Keratinocyte (primary cell): Measurements from ENCODE around the gene MEGF10. TPM values are rescaled to one million over a fixed set of nuclear protein-coding genes. Genes with fewer than 3 reads are reported as not detected.

Experiments
- DNase-seq: peaks from one replicate; pipeline ENCODE4 v3.0.0-alpha.2; 2011; ENCODE audit warnings: low read depth, missing footprints, low spot score
- FAIRE-seq: peaks from 2 replicates; lab custom pipeline; 2011; peaks lifted over from hg19 to GRCh38; lab: Jason Lieb, UNC
- H2AFZ ChIP-seq: 2 replicates; pipeline ENCODE4 v1.6.0; 2012; ENCODE audit warnings: low read length, control low read depth, inconsistent platforms; ENCODE audit not compliant: control insufficient read depth
- H3K27ac ChIP-seq: 2 replicates; pipeline ENCODE4 v1.5.1; 2011; ENCODE audit warnings: low read length; ENCODE audit not compliant: control insufficient read depth, insufficient read depth
- H3K27me3 ChIP-seq: 3 replicates; pipeline ENCODE4 v1.6.0; 2011; ENCODE audit warnings: low read length; ENCODE audit not compliant: control insufficient read depth, insufficient read depth; ENCODE audit errors: extremely low read depth
- H3K36me3 ChIP-seq, 2 experiments: 2 replicates in 1 of 2; 3 replicates in 1 of 2; pipeline ENCODE4 v1.5.1; 2011; ENCODE audit warnings: low read length in 2 of 2, mild to moderate bottlenecking in 1 of 2; ENCODE audit not compliant: control insufficient read depth in 2 of 2, insufficient read depth in 2 of 2; ENCODE audit errors: extremely low read depth in 1 of 2
- H3K4me1 ChIP-seq: 3 replicates; pipeline ENCODE4 v1.5.1; 2011; ENCODE audit warnings: low read length; ENCODE audit not compliant: control insufficient read depth, insufficient read depth; ENCODE audit errors: extremely low read depth
- H3K4me2 ChIP-seq: 3 replicates; pipeline ENCODE4 v1.6.0; 2011; ENCODE audit warnings: low read depth, low read length; ENCODE audit not compliant: control insufficient read depth, insufficient read depth; ENCODE audit errors: extremely low read depth
- H3K4me3 ChIP-seq, 3 experiments: fragments of 200-600 bp in 1 of 3; sonication (generic) in 1 of 3; 2 replicates in 2 of 3; 3 replicates in 1 of 3; pipeline ENCODE4 v1.5.1; 2011 to 2016; ENCODE audit warnings: low read length in 3 of 3, mild to moderate bottlenecking in 3 of 3, control low read depth in 2 of 3, inconsistent platforms in 1 of 3, low read depth in 1 of 3, mixed read lengths in 1 of 3, mixed run types in 1 of 3, moderate library complexity in 1 of 3; ENCODE audit not compliant: control insufficient read depth in 2 of 3, insufficient read depth in 2 of 3; ENCODE audit errors: extremely low read depth in 1 of 3
- H3K79me2 ChIP-seq: 2 replicates; pipeline ENCODE4 v1.6.0; 2012; ENCODE audit warnings: low read length; ENCODE audit not compliant: control insufficient read depth, insufficient read depth
- H3K9ac ChIP-seq: 3 replicates; pipeline ENCODE4 v1.6.0; 2011; ENCODE audit warnings: low read length; ENCODE audit not compliant: control insufficient read depth, insufficient read depth; ENCODE audit errors: extremely low read depth
- H3K9me1 ChIP-seq: 3 replicates; pipeline ENCODE4 v1.6.0; 2011; ENCODE audit warnings: low read length; ENCODE audit not compliant: control insufficient read depth, insufficient read depth; ENCODE audit errors: extremely low read depth
- H3K9me3 ChIP-seq: 2 replicates; pipeline ENCODE4 v1.5.1; 2012; ENCODE audit warnings: low read depth, low read length; ENCODE audit not compliant: control insufficient read depth
- H4K20me1 ChIP-seq: 3 replicates; pipeline ENCODE4 v1.6.0; 2011; ENCODE audit warnings: low read length; ENCODE audit not compliant: control insufficient read depth, insufficient read depth; ENCODE audit errors: extremely low read depth
- CTCF ChIP-seq, 3 experiments: IDR thresholded peaks in 1 of 3; conservative IDR thresholded peaks in 1 of 3; optimal IDR thresholded peaks in 1 of 3; 2 replicates in 2 of 3; 3 replicates in 1 of 3; pipeline versions ENCODE3 to v1.5.1; 2011; ENCODE audit warnings: low read length in 3 of 3, mild to moderate bottlenecking in 3 of 3, moderate library complexity in 2 of 3, control low read depth in 1 of 3, inconsistent platforms in 1 of 3; ENCODE audit not compliant: insufficient read depth in 2 of 3; ENCODE audit errors: extremely low read depth in 1 of 3
- EZH2 ChIP-seq: IDR thresholded peaks from one replicate; pipeline ENCODE4 v1.6.1; 2012; ENCODE audit warnings: inconsistent platforms, mild to moderate bottlenecking, low read length, moderate library complexity
- dilution Hi-C: fragments of 300-500 bp; cut with MboI; formaldehyde crosslinking; loops from one replicate; pipeline ENCODE4 v1.7.0; 2020; ENCODE audit warnings: low sequenced_read_pairs; ENCODE audit not compliant: extremely low pct_ligation_motif_present
- polyA plus RNA-seq, 5 experiments: library from polyadenylated mRNA; depleted of rRNA in 3 of 5; stranded (reverse) in 3 of 5; stranded (forward) in 1 of 5; unstranded in 1 of 5; fragments of >200 nt; gene quantifications; 1 replicate in 1 of 5; 2 replicates in 3 of 5; 3 replicates in 1 of 5; pipeline versions ENCODE4 v1.2.1 to v1.2.3, GENCODE V29; 2011 to 2012; ENCODE audit warnings: missing spikeins in 2 of 5, low read depth in 1 of 5, low replicate concordance in 1 of 5

MEGF10 gene
- polyA plus RNA-seq, 1 donor (not counting 4 experiments of a cell fraction or from before 2014, with no cell fraction given) = not detected

GRCh38 chr5:127298656-127299055 lies 8.1 kb downstream of the MEGF10 start:
- no peaks in the 10 kb centered on the region for H3K9me1 ChIP-seq
- no peak overlapping the region for H2AFZ ChIP-seq
- no peak overlapping the region for H3K4me3 ChIP-seq
- no peak overlapping the region for H3K27ac ChIP-seq
- no peak for FAIRE-seq
- peaks cover 4% of the 10 kb centered on the region for H3K4me1 ChIP-seq
- no peaks in the 10 kb centered on the region for H3K79me2 ChIP-seq
- H3K4me2 ChIP-seq = no peak overlapping the region
- TF ChIP-seq CTCF (optimal IDR thresholded peaks at IDR 0.05 in 1 of 3, IDR thresholded peaks at IDR 0.05 in 1 of 3, conservative IDR thresholded peaks at IDR 0.05 in 1 of 3; ENCODE audit: extremely low read depth in 1 of 3, insufficient read depth in 2 of 3, low read length in 3 of 3) (no peak), EZH2 (no peak)
- no peaks in the 10 kb centered on the region for H4K20me1 ChIP-seq
- no peaks in the 10 kb centered on the region for H3K9me3 ChIP-seq
- dilution Hi-C loops = no loop called here
- DNase-seq = no peak
- no peaks in the 10 kb centered on the region for H3K36me3 ChIP-seq
- H3K27me3 ChIP-seq = peaks cover 14% of the 10 kb centered on the region
- H3K9ac ChIP-seq = no peak overlapping the region

GRCh38 chr5:127299678-127300077 lies 9.1 kb downstream of the MEGF10 start:
- no peaks in the 10 kb centered on the region for H3K36me3 ChIP-seq
- FAIRE-seq (no peak), DNase-seq (no peak)
- no peak for TF ChIP-seq CTCF (optimal IDR thresholded peaks at IDR 0.05 in 1 of 3, IDR thresholded peaks at IDR 0.05 in 1 of 3, conservative IDR thresholded peaks at IDR 0.05 in 1 of 3; ENCODE audit: extremely low read depth in 1 of 3, insufficient read depth in 2 of 3, low read length in 3 of 3)
- TF ChIP-seq EZH2 = no peak
- peaks cover 4% of the 10 kb centered on the region for H3K4me1 ChIP-seq
- dilution Hi-C loops = no loop called here
- no peak overlapping the region for H3K4me2 ChIP-seq
- no peaks in the 10 kb centered on the region for H3K9me3 ChIP-seq
- H2AFZ ChIP-seq = no peak overlapping the region
- H3K4me3 ChIP-seq = no peak overlapping the region
- H3K9me1 ChIP-seq = no peaks in the 10 kb centered on the region
- peaks cover 9% of the 10 kb centered on the region for H3K27me3 ChIP-seq
- H3K9ac ChIP-seq = no peak overlapping the region
- H3K27ac ChIP-seq = no peak overlapping the region
- H4K20me1 ChIP-seq = no peaks in the 10 kb centered on the region
- H3K79me2 ChIP-seq = no peaks in the 10 kb centered on the region
